D341Med (cell line): ENCODE measurements around the gene KMT5B.
A peak's percentile ranks its signal among the peaks of the same experiment; 100 is the strongest.

ENCODE experiments used
- DNase-seq: peaks from one replicate; pipeline ENCODE4 v3.0.0; 2012; ENCODE audit warnings: low spot score

KMT5B gene

GRCh38 chr11:68215524-68216170 lies 2.6 kb upstream of the KMT5B start:
- DNase-seq = no peak

- no peak for DNase-seq
Observed at GRCh38 chr11:68215087-68215445, 2.0 kb upstream of the KMT5B start.

GRCh38 chr11:68214173-68215086 lies 1.3 kb upstream of the KMT5B start:
- no peak for DNase-seq

GRCh38 chr11:68213555-68214172 lies 568 bp upstream of the KMT5B start:
- DNase-seq = peak; percentile 93

- peak; percentile 90 for DNase-seq
Observed at GRCh38 chr11:68212421-68213134, 518 bp downstream of the KMT5B start.

GRCh38 chr11:68211546-68211945 lies 1.6 kb downstream of the KMT5B start:
- DNase-seq = no peak

GRCh38 chr11:68206211-68206610 lies 6.9 kb downstream of the KMT5B start:
- DNase-seq = peak; percentile 47

- DNase-seq = no peak
Observed at GRCh38 chr11:68204402-68204801, 8.7 kb downstream of the KMT5B start.

- DNase-seq = no peak
Observed at GRCh38 chr11:68202165-68202564, 10.9 kb downstream of the KMT5B start.

- DNase-seq = no peak
Observed at GRCh38 chr11:68201492-68201891, 11.6 kb downstream of the KMT5B start.

GRCh38 chr11:68200639-68201038 lies 12.5 kb downstream of the KMT5B start:
- no peak for DNase-seq

GRCh38 chr11:68199295-68199987 lies 13.7 kb downstream of the KMT5B start:
- no peak for DNase-seq

GRCh38 chr11:68196219-68196618 lies 16.9 kb downstream of the KMT5B start:
- no peak for DNase-seq

GRCh38 chr11:68194675-68195294 lies 18.3 kb downstream of the KMT5B start:
- DNase-seq = no peak

- DNase-seq = no peak
Observed at GRCh38 chr11:68193018-68193417, 20.1 kb downstream of the KMT5B start.

GRCh38 chr11:68191661-68192579 lies 21.2 kb downstream of the KMT5B start:
- DNase-seq = no peak

GRCh38 chr11:68189888-68190287 lies 23.2 kb downstream of the KMT5B start:
- DNase-seq = no peak

- DNase-seq = no peak
Observed at GRCh38 chr11:68189082-68189481, 24.0 kb downstream of the KMT5B start.

- DNase-seq = no peak
Observed at GRCh38 chr11:68186061-68186460, 27.0 kb downstream of the KMT5B start.
